ENCODE data around the gene SLC6A20. TPM values are rescaled to one million over a fixed set of nuclear protein-coding genes. Genes with fewer than 3 reads are reported as not detected.
A peak's percentile ranks its signal among the peaks of the same experiment; 100 is the strongest.

The SLC6A20 gene
- total RNA-seq, 4 donors from 2014 or later, result 62.9 to 106 (median 88.3) TPM; not detected in 1

- no peak for TF ChIP-seq POLR2A (IDR thresholded peaks at IDR 0.05)
- TF ChIP-seq, protein P1, sequence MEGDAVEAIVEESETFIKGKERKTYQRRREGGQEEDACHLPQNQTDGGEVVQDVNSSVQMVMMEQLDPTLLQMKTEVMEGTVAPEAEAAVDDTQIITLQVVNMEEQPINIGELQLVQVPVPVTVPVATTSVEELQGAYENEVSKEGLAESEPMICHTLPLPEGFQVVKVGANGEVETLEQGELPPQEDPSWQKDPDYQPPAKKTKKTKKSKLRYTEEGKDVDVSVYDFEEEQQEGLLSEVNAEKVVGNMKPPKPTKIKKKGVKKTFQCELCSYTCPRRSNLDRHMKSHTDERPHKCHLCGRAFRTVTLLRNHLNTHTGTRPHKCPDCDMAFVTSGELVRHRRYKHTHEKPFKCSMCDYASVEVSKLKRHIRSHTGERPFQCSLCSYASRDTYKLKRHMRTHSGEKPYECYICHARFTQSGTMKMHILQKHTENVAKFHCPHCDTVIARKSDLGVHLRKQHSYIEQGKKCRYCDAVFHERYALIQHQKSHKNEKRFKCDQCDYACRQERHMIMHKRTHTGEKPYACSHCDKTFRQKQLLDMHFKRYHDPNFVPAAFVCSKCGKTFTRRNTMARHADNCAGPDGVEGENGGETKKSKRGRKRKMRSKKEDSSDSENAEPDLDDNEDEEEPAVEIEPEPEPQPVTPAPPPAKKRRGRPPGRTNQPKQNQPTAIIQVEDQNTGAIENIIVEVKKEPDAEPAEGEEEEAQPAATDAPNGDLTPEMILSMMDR (IDR thresholded peaks at IDR 0.05), result no peak
- H3K4me1 ChIP-seq, result peaks cover 0 to 35% (median 0%) of the 10 kb centered on the region in 4 donors
These were observed 25.1 kb downstream of the SLC6A20 start for GRCh38 chr3:45771166-45771775.

DNA sequence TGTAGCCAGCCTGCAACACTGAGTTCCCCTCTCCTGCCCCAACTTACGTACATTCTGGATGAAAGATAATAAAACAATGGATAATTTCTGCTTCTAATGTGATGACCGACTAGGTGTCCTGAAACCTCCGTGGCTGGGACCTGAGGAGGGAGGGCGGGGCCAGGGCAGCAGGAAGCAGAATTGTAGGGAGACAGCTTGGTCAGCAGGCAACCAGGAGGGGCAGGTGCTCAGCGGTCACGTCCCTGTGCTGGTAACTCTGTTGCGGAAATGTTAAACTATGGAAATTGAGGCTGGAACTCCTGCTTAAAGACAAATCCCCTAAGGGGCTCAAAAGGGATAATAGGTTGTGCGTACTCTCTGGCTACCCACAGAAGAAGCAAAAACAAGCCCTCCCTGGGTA is 30.4 kb downstream of the SLC6A20 start:
- H3K36me3 ChIP-seq, result no peaks in the 10 kb centered on the region
- no peaks in the 10 kb centered on the region for H3K27me3 ChIP-seq
- TF ChIP-seq POLR2A (IDR thresholded peaks at IDR 0.05), result no peak
- TF ChIP-seq, protein P1 (IDR thresholded peaks at IDR 0.05), result no peak
- H3K4me1 ChIP-seq, result no peaks in the 10 kb centered on the region
- H3K27ac ChIP-seq, result no peak overlapping the region
- no peak for DNase-seq
- no peaks in the 10 kb centered on the region for H3K9me3 ChIP-seq
- H3K4me3 ChIP-seq, result no peak overlapping the region

More at GRCh38 chr3:45771166-45771775, 25.1 kb downstream of the SLC6A20 start:
- no peaks in the 10 kb centered on the region for H3K9me3 ChIP-seq
- no peaks in the 10 kb centered on the region for H3K27me3 ChIP-seq
- H3K4me3 ChIP-seq, result no peak overlapping the region
- no peak for DNase-seq
- no peak overlapping the region for H3K27ac ChIP-seq
- no peaks in the 10 kb centered on the region for H3K36me3 ChIP-seq

DNA sequence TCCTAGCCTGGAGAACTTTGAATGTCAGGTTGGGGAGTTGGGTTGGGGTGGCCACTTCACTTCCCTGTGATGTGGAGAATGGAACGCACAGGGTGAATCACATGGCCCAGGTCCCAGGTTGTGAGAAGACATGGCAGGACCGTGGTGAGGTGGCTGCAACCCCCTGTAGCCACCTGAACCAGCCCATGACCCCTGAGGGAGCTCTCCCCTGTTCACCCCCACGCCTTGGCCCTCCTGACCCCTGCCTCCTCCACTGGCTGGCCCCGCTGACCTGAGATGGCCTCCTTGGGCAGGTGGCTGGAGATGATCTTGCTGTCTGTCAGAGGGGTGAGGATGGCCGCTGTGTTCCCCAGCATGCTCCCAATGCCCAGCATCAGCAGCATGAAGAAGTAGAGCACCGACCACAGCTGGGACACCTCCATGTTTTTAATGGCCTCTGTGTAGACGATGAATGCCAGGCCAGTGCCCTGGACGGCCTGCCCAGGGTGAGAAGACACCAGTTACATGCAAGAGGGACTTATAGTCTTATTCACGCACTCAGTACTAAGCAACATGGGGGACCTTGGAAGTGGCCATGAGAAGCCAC is 31.0 kb downstream of the SLC6A20 start:
- Histone ChIP-seq H3K27me3 (no peaks in the 10 kb centered on the region), H3K27ac (no peak overlapping the region), H3K4me3 (no peak overlapping the region), H3K36me3 (no peaks in the 10 kb centered on the region), H3K4me1 (no peaks in the 10 kb centered on the region), H3K9me3 (no peaks in the 10 kb centered on the region)
- DNase-seq, result peak in 1 of 3 donors; percentile 34
- TF ChIP-seq, protein P1 (IDR thresholded peaks at IDR 0.05), result no peak
- no peak for TF ChIP-seq POLR2A (IDR thresholded peaks at IDR 0.05)

DNA sequence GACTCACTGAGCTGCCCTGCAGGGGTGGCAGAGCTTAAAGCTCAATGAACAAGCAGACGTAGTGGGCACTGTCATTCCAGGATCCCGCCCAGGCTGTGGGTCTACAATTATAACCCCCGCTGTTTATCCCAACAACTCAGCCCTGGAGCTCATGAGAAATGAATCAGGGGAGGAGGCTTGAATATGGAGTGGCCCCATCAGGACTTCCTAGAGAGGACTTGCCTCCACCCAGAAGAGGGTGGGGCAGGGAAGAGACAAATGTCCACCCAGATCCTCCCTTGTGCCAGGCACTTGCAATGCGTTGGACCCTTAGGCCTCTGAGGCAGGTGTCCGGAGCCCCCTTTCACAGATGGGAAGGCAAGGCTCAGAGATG is 33.0 kb downstream of the SLC6A20 start:
- Histone ChIP-seq H3K9me3 (no peaks in the 10 kb centered on the region), H3K27ac (no peak overlapping the region), H3K4me3 (no peak overlapping the region), H3K4me1 (no peaks in the 10 kb centered on the region), H3K27me3 (no peaks in the 10 kb centered on the region), H3K36me3 (no peaks in the 10 kb centered on the region)
- TF ChIP-seq POLR2A (IDR thresholded peaks at IDR 0.05), result no peak
- TF ChIP-seq, protein P1 (IDR thresholded peaks at IDR 0.05), result no peak
- peak in 1 of 3 donors; percentile 31 for DNase-seq

DNA sequence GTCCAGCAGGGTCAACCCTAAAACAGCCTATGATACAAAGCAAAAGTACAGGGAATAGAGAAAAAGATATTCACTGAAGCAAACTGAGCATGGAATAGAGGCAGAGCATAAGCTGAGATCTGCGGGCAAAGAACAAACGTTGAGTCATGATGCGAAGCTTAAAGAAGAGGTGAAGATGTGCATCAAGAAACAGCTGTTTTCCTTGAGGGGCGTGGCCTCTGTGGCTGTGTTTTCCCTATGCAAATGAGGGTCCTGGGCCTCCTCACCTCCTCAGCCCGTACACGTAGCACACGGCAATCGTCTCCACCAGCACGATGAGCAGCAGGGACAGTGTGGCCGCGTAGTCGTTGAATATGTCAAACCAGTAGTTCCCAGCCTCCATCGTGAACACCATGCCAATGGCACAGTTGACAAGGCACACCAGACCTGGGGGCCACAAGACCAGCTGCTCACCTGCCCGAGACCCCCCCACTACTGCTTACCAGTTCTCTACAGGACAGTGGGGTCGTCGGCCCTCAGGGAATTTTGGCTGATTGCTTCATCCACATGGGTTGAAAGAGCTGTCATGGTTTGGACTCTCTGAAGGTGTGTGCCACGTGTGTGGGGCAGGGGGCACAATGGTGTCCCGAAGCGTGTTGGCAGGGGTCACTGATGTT is 33.6 kb downstream of the SLC6A20 start:
- TF ChIP-seq, protein P1 (IDR thresholded peaks at IDR 0.05), result no peak
- TF ChIP-seq POLR2A (IDR thresholded peaks at IDR 0.05), result no peak
- H3K4me3 ChIP-seq, result no peak overlapping the region
- H3K4me1 ChIP-seq, result no peaks in the 10 kb centered on the region
- H3K27me3 ChIP-seq, result no peaks in the 10 kb centered on the region
- H3K27ac ChIP-seq, result no peak overlapping the region
- DNase-seq, result peak in 1 of 3 donors; percentile 39
- no peaks in the 10 kb centered on the region for H3K36me3 ChIP-seq
- no peaks in the 10 kb centered on the region for H3K9me3 ChIP-seq

Measured in Peyer's patch (tissue), 4 donors.